KBM-7 (cell line): ENCODE measurements around the gene SPAG6.
A peak's percentile ranks its signal among the peaks of the same experiment; 100 is the strongest.

Experiments used
- DNase-seq: peaks from one replicate; pipeline ENCODE4 v3.0.0-alpha.2; 2015
- in situ Hi-C: fragments of 300-500 bp; cut with MboI; formaldehyde crosslinking; loops from 2 replicates; pipeline ENCODE4 v1.14.3; 2020; ENCODE audit warnings: low sequenced_read_pairs, low pct_unique_long_range_greater_than_20kb, mixed read lengths

The SPAG6 gene

DNA sequence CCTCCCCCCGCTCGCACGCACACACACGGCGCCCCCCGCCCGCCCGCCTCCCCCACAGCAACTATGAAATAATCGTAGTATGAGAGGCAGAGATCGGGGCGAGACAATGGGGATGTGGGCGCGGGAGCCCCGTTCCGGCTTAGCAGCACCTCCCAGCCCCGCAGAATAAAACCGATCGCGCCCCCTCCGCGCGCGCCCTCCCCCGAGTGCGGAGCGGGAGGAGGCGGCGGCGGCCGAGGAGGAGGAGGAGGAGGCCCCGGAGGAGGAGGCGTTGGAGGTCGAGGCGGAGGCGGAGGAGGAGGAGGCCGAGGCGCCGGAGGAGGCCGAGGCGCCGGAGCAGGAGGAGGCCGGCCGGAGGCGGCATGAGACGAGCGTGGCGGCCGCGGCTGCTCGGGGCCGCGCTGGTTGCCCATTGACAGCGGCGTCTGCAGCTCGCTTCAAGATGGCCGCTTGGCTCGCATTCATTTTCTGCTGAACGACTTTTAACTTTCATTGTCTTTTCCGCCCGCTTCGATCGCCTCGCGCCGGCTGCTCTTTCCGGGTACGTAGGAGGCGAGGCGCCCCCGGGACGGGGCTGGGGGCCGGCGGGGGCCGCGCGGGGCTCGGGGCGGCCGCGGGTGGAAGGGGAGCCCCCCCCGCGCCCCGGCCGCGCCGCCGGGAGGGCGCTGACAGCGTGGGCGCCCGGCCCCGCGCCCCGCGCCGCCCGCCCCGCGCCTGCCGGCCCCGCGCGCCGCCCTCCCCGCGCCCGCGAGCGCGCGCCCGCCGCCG lies 24.0 kb upstream of the SPAG6 start:
- in situ Hi-C loops = no loop called here
- peak; percentile 80 for DNase-seq

DNA sequence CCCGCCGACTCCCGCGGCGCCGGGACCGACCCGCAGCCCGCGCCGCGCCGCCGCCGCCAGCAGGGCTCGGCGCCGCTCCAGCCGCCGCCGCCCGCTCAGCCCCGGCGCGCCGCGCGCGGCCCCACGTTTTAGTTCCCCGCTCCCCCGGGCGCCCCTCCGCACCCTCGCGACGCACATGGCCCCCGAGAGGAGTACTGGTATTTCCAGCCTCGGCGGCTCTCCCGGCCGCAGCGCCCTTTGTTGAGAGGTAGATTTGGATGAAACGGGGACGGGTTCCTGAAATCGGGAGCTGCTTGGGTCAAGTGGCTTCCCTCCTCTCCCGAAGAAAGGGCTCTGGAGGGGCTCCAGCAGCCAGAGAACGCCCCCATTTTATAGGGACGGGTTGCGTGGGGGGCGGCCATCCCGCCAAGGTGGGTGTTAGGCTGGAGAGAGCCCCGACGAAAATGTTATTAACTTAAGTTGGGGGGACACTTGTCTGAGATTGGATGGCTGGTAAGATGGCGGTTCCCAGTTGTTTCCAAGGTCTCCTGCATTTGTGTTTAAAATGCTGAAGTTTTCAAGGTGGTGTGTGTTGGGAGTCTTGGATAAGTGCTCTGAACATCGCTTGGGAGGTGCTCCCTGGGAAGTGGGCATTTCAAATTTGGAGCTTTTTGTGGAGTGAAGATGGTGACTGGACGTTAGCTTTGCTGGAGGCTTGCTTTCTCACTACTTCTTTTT lies 23.2 kb upstream of the SPAG6 start:
- in situ Hi-C loops = no loop called here
- DNase-seq = no peak

DNA sequence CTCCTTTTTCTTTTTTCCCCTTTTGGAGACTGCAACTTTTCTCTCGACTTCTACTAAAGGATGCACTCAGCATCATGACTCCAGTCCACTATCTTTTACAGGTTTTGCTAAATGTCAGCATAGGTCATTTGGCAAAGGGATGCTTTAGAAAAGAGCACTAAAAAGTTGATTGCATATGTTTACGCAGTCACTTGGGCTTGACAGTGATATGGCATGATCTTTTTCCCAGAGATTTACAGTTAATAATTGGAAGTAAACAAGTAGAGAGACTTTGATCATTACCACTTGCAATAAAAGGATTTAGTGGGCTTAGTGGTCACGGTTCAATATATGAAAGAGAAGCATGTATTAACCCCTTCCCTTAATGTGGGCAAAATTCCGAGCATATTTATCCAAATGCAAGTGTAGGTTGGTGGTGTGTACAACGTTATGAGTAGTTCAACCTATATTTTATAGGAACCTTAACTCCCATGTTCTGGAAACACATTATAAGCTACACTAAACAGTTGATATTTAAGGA lies 22.6 kb upstream of the SPAG6 start:
- no peak for DNase-seq
- in situ Hi-C loops = no loop called here

DNA sequence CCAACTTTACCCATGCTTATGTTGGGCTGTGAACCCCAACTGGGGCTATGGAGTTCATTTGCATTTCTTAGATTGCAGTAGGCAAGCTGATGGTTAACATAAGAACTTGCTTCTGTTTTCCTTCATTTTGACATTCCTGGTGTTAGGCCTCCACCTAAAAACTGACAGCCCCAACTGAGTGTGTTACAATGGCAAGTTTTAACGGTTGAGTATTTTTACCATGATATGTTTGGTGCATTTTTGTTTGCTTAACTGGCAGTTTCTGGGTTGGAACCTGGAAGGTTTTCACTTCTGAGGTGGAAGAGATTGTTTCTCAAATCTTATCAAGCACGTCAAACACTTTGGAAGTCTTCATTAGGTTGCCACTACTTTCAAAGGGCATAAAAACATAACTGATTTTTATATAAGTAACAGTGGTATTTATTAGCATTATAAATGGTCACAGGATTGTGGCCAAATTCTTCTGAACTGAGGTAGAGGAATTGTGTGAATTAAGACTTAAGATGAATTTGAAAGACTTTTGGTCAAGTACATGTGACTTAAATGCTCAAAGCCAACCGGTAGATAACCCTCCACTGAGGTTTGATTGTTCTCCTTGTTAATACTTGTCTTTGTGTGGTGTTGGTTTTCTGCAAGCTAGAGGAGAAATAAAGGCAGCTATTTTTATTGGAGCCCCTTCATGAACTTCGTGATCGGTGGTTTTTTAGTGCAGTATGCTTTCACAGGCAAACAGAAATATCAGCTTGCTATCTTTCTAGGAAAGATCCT lies 21.6 kb upstream of the SPAG6 start:
- in situ Hi-C loops = no loop called here
- DNase-seq = no peak

DNA sequence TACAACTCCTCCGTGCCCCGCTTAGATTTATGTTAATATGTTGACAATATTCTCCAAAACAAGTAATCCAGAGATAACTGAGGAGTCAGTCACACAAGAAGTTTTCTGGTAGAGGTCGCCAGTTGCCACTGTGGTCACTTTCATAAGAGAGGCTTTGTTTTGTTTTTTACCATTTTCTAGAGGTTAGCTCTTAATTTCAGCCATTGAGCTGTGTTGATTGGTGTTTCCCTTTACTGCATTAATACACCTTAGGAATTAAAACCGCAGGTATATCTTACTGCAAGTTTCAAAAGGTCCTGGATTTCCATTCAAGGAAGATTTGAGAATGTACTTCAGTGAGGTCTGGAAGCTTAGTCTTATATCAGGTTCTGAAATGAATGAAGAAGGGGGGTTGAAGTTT lies 20.9 kb upstream of the SPAG6 start:
- in situ Hi-C loops = no loop called here
- no peak for DNase-seq

DNA sequence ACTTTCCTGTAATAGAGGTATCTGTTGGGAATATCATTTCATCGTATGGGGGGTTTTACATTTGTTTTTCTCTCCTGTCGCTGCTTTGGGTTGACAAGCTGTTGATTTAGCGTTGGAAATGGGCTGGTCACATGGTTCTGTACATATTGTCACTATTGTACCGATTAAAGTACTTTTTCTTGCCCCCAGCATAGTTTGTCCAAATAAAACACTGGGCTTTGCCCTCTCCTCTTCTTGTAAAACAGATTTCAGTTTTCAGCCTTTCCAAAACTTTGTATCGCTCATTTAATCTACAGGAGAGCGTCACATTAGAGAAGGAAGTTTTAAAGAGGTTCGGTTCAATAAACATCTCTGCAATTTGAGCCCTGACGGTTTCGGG lies 20.4 kb upstream of the SPAG6 start:
- in situ Hi-C loops = no loop called here
- DNase-seq = no peak

DNA sequence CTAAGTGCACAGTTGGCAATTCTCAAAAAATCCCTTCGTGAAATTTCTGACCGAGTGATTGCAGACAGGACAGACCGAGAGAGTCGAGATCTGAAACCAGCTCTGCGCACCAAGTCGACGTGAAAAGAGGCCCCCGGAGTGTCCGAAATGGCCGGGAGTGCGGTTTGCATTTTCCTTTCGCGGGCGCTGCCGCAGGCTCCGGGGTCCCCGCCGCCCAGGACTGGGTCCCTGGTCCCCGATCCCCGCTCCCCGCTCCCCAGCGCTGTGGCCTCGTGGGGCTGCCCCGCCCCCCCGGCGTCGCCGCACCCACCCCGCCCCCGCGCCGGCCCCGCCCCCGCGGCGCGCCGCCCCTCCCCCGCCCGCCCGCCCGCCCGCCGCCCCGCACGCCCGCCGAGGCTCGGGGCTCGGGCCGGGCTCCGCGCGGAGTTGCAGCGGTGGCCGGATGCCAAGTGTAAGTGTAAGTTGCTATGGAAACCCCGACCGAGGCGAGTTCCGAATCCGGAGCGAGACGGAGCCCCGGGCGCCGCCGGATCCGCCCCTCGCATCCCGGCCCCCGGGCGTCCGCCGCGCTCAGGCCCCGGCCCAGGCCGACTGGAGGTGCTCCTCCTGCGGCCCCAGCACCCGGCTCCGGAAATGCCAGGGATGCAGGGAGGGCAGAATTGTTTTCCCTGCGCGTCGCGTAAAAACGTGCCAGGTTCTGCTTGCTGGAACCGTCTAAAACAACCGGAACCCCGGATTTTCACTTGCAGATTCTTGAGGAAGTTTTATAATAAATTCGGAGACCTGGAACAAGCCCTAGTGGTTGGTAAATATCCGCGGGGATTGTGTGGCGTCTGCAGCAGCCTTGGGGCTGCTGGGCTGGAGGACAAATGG lies 19.8 kb upstream of the SPAG6 start:
- peak; percentile 71 for DNase-seq
- in situ Hi-C loops = no loop called here

DNA sequence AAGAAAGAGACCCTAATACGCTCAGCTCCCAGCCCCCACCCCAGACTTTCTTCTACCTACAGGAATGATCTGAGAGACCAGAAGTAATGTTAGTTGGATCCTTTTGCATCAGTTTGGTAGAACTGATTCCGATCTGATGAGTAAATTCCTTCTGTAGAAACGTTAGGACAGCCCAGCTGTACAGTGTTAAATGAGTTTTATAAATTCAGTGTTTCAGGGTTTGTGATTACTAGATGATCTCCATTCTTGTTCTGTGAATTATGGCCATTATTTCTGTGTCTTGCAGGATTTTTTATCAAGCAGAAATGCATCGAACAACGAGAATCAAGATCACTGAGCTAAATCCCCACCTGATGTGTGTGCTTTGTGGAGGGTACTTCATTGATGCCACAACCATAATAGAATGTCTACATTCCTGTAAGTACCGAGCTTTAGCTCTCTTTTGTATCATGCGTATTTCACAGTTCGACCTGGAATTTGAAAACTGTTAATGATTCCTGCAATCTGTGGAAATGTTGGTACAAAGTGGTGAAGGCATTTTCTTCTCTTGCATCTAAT lies 19.1 kb upstream of the SPAG6 start:
- in situ Hi-C loops = no loop called here
- no peak for DNase-seq

DNA sequence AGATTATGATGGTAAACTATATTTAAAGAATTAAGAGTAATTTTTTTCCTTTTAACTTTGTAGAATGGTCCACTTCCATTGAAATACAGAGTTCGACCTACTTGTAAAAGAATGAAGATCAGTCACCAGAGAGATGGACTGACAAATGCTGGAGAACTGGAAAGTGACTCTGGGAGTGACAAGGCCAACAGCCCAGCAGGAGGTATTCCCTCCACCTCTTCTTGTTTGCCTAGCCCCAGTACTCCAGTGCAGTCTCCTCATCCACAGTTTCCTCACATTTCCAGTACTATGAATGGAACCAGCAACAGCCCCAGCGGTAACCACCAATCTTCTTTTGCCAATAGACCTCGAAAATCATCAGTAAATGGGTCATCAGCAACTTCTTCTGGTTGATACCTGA lies 16.1 kb upstream of the SPAG6 start:
- DNase-seq = no peak
- in situ Hi-C loops = no loop called here

DNA sequence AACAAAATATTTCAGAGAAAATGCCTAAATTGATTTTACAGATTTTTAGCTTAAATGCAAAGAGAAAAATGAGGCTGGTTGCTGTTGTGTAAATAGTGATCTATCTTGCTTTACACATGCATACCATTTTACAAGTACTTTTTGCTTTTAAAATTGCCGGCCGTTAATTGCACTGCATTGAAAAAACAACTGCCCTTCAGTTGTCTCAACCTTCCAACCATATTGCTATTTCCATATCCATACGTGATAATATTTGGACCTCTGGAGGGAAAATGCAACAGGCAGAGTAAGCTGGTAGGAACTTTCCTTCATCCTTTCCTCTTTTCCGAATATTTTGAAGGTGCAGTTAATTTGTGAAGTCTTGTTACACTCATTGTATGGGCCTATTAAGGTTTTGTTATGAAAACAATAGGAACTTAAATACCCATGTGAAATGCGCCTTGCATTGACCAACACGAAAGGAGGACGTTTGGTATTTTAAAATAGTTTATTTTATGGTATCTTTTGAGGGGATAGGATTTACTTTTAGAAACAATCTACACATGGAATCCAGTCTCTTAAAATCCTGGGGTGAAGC lies 13.1 kb upstream of the SPAG6 start:
- no peak for DNase-seq
- in situ Hi-C loops = no loop called here

DNA sequence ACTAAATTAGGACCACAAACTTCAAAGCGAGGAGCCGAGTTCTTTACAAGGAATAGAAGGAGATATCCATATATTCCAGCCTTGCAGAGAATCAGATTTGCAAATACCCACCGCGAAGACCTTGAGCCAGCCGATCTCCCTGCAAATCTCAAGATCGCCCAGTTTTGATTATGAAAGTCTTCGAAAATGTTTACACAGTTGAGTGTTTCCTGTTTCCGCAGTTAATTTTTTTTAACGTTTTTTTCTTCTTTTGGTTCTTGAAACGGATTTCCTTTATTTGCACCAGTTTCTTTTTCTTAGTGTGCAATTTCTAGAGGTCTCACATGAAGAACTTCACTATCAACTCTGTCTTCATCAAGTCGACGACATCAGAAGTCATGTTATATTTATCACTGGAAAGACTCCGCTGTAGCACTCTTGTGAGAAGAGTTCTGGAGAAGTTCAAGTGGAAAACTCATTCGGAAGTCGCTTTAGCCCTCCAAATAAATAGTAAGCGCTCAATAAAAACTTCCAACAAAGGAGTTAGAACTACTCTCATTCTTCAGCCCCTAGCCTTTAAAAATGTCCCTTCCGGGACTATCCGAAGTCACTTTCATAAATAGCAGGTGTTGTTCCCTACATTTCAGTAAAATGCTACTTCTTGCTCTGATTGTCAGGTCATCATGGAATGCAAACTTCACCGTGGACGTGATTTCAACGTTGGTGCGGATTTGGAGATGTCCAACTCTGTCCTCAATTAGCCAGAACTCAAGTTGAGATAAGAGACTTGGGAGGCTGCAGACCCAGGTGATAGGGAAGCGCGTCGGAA lies 11.9 kb upstream of the SPAG6 start:
- no peak for DNase-seq
- in situ Hi-C loops = no loop called here

DNA sequence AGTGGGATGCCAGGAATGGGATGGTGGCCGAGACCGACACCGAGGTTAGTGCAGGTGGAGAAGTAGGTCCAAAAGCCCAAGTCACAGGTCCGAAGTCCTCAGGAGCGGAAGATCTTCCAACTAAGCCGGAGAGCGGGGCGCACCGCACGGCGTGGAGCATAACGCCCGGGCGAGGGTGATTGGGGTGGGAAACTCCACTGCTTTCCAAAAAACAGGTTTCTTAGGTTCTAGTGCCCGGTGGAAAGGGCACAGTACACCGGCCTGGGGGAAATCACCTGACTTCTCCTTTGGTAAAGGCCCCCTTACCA lies 11.4 kb upstream of the SPAG6 start:
- in situ Hi-C loops = no loop called here

DNA sequence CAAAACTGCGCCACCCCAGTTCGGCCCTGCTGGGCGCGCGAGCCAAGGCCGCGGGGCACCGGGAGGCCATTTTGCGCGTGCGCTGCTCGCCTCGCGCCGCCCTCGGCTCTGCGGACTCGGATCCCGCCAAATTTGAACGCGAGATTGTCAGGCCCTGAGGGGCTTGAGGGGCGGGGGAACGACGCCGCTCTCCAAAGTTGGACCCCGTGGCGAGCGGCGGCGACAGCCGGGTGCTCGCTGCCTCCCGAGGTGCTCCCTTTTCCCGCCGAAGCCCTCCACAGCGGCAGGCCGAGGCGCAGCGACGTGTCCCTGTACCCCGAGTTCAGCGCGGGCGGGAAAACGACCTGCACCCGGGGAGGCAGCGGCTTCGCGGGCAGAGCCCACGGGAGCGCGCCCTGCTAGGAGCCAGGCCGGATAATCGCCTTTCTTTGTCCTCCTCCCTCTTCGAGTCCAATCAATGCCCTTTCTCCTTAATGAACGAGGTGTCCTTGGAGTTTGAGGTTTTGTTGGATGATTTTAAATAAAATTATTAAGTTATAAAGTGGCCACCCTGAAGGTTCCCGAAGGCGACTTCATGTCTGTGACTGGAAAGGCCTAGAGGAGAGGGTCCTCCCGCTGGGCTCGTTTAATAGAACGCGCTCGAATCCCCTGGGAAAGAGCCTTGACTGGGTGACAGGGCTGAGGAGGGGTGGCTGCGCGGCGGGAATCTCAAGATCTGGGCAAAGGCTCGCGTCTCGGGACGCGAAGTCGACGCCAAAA lies 10.7 kb upstream of the SPAG6 start:
- in situ Hi-C loops = no loop called here
- no peak for DNase-seq

More for the DNA sequence above, 11.4 kb upstream of the SPAG6 start:
- DNase-seq = no peak

DNA sequence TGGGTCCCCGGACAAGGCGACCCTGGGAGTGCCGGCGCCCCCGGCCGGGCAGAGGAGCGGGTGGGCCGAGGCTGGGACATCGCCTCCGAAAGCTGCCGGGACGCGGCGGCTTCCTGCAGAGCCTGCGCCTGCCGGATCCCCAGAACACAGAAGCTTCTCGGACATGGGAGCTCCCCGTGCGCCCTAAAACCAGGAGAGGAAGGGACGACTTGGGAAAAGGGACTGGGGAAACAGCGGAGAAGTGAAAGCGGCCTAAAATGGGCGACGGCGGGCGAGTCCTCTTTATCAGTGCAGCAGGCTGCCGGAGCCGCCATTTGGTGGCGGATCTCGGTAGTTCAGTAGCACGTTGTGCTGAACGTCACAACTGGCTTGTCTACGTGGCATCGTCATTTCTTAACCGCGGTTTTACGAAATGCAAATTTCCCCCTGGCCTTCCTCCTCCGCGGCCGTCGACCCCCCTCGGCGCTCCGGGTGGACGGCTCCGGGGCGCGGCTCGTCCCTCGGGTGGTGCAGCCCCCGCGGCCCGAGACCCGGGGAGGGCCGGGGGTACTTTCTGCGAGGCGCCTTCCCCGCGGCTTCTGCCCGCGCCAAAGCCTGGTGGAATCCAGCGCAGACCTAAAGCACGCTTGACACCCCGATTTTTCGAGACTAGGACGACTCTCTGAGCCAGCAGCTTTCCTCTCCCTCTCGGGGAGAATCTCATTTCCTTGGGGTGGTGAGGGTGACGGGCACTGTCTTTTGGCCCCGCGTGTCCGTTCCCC lies 9.9 kb upstream of the SPAG6 start:
- in situ Hi-C loops = no loop called here

DNA sequence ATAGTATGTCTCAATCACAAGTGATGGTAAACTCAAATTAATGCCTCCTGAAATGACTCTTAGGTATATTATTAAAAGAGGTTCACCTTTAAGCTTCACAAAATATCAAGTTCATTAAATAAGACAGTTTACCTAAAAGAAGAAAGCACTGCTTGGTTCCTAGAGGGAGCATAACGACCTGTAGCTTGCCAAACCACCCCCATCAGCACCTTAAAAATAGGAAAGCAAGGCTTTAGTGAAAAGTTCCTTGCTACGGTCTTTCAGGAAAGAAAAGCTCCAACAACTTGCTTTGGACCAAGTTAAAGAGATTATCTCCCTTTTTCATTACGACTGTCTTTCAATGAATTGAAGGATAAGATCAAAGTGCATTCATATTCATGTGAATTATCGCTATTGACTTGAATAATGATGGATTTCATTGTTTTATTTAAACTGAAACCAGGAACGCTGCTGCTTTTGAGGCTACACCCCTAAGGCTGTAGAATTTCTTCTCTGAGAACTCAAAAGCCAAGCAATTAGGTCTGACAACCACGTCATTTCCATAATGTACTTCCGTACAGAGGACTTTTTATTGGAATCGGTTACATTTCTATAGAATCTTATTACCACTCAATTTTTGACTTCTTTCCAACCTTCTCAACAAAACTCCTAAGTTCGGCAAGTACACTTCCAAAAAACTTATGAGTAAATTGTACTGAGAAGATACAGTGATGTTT lies 7.0 kb upstream of the SPAG6 start:
- no peak for DNase-seq
- in situ Hi-C loops = no loop called here

More for the DNA sequence above, 9.9 kb upstream of the SPAG6 start:
- no peak for DNase-seq

DNA sequence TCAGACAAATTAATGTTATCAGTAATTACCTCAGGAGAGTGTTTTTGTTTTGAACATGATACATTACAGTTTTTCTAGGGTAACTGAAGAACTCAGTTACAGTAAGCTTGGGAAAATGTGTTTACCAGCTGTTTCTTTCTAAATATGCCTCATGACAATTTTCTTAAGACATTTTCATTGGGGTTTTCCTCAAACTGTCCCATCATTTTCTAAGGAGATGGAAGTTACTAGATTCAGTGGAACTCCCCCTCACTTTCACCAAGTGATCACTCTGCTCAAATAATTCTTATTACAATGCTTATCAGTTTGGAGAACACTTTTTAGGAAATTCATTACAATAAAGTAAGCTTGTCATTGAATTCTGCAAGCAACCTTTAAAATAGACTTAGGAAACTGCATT lies 6.4 kb upstream of the SPAG6 start:
- in situ Hi-C loops = no loop called here

More for the DNA sequence above, 6.4 kb upstream of the SPAG6 start:
- DNase-seq = no peak
